Astrocyte (in vitro differentiated cells and primary cell): ENCODE measurements around the gene MAS1. TPM values are rescaled to one million over a fixed set of nuclear protein-coding genes. Genes with fewer than 3 reads are reported as not detected.

Experiments used
- DNase-seq: peaks from one replicate; pipeline ENCODE4 v3.0.0-alpha.2; 2010; ENCODE audit warnings: low read depth
- FAIRE-seq: peaks from 2 replicates; lab custom pipeline; 2011; peaks lifted over from hg19 to GRCh38; lab: Jason Lieb, UNC
- H2AFZ ChIP-seq: 2 replicates; pipeline ENCODE4 v1.6.0; 2012; ENCODE audit warnings: low read depth, low read length, inconsistent platforms
- H3K27ac ChIP-seq: 2 replicates; pipeline ENCODE4 v1.5.1; 2011; ENCODE audit warnings: low read depth, low read length, inconsistent platforms
- H3K27me3 ChIP-seq: 2 replicates; pipeline ENCODE4 v1.6.0; 2011; ENCODE audit warnings: low read length, inconsistent platforms; ENCODE audit not compliant: insufficient read depth
- H3K36me3 ChIP-seq: 2 replicates; pipeline ENCODE4 v1.5.1; 2011; ENCODE audit warnings: low read length, inconsistent platforms; ENCODE audit not compliant: insufficient read depth
- H3K4me1 ChIP-seq: 2 replicates; pipeline ENCODE4 v1.5.1; 2011; ENCODE audit warnings: low read length, inconsistent platforms; ENCODE audit not compliant: insufficient read depth
- H3K4me2 ChIP-seq: 2 replicates; pipeline ENCODE4 v1.6.0; 2012; ENCODE audit warnings: low read length, inconsistent platforms
- H3K4me3 ChIP-seq: 2 replicates; pipeline ENCODE4 v1.5.1; 2011; ENCODE audit warnings: low read depth, mild to moderate bottlenecking, low read length, inconsistent platforms; ENCODE audit not compliant: insufficient read depth
- H3K79me2 ChIP-seq: 2 replicates; pipeline ENCODE4 v1.6.0; 2012; ENCODE audit warnings: mild to moderate bottlenecking, low read length, inconsistent platforms; ENCODE audit not compliant: insufficient read depth
- H3K9ac ChIP-seq: 2 replicates; pipeline ENCODE4 v1.6.0; 2012; ENCODE audit warnings: mild to moderate bottlenecking, low read length, inconsistent platforms
- H3K9me3 ChIP-seq: 2 replicates; pipeline ENCODE4 v1.5.1; 2012; ENCODE audit warnings: low read depth, mild to moderate bottlenecking, low read length, inconsistent platforms; ENCODE audit not compliant: insufficient read depth
- H4K20me1 ChIP-seq: 2 replicates; pipeline ENCODE4 v1.6.0; 2012; ENCODE audit warnings: low read length, inconsistent platforms; ENCODE audit not compliant: insufficient read depth
- H3K27ac Mint-ChIP-seq: one replicate; pipeline ENCODE4 v1.8.0; 2021; ENCODE audit warnings: mild to moderate bottlenecking, mixed read lengths; ENCODE audit not compliant: unreplicated experiment
- H3K27me3 Mint-ChIP-seq: one replicate; pipeline ENCODE4 v1.8.0; 2021; ENCODE audit warnings: low read depth, mixed read lengths; ENCODE audit not compliant: unreplicated experiment
- H3K36me3 Mint-ChIP-seq: one replicate; pipeline ENCODE4 v1.8.0; 2021; ENCODE audit warnings: low read depth, mixed read lengths; ENCODE audit not compliant: unreplicated experiment
- H3K4me1 Mint-ChIP-seq: one replicate; pipeline ENCODE4 v1.8.0; 2021; ENCODE audit warnings: low read depth, mixed read lengths; ENCODE audit not compliant: unreplicated experiment
- H3K4me3 Mint-ChIP-seq: one replicate; pipeline ENCODE4 v1.8.0; 2021; ENCODE audit warnings: mild to moderate bottlenecking, moderate library complexity, mixed read lengths; ENCODE audit not compliant: unreplicated experiment
- H3K9me3 Mint-ChIP-seq: one replicate; pipeline ENCODE4 v1.8.0; 2021; ENCODE audit warnings: mild to moderate bottlenecking, mixed read lengths; ENCODE audit not compliant: unreplicated experiment
- CTCF ChIP-seq: IDR thresholded peaks from 2 replicates; pipeline ENCODE4 v1.5.1; 2011; ENCODE audit warnings: low read depth, mild to moderate bottlenecking, inconsistent platforms, low read length, moderate library complexity; ENCODE audit not compliant: insufficient read depth
- EZH2 ChIP-seq: IDR thresholded peaks from 2 replicates; pipeline ENCODE4 v1.6.1; 2012; ENCODE audit warnings: mild to moderate bottlenecking, low read length, inconsistent platforms; ENCODE audit not compliant: insufficient read depth
- total RNA-seq: library from RNA; stranded (reverse); gene quantifications from 2 replicates; pipeline ENCODE4 v1.2.1, GENCODE V29; 2021

MAS1 gene
- total RNA-seq, 1 donor from 2014 or later = not detected

- Histone ChIP-seq H3K79me2 (no peaks in the 10 kb centered on the region), H3K36me3 (no peaks in the 10 kb centered on the region), H3K4me2 (no peak overlapping the region), H3K4me1 (peaks cover 4% of the 10 kb centered on the region), H2AFZ (no peak overlapping the region), H3K27me3 (peaks cover 30% of the 10 kb centered on the region), H3K4me3 (no peak overlapping the region), H3K9ac (no peak overlapping the region), H4K20me1 (no peaks in the 10 kb centered on the region), H3K9me3 (peaks cover 4% of the 10 kb centered on the region), H3K27ac (no peak overlapping the region)
- Mint-ChIP-seq H3K36me3 (peaks cover 4% of the 10 kb centered on the region), H3K27ac (no peak overlapping the region), H3K9me3 (no peaks in the 10 kb centered on the region), H3K27me3 (peaks cover 32% of the 10 kb centered on the region), H3K4me1 (peaks cover 3% of the 10 kb centered on the region), H3K4me3 (no peak overlapping the region)
- no peak for FAIRE-seq
- no peak for TF ChIP-seq EZH2
- TF ChIP-seq CTCF = no peak
- DNase-seq = no peak
Observed at GRCh38 chr6:159894991-159895390, 4.2 kb downstream of the MAS1 start.

GRCh38 chr6:159897603-159898002 is 6.8 kb downstream of the MAS1 start:
- DNase-seq (no peak), FAIRE-seq (no peak)
- peaks cover 8% of the 10 kb centered on the region for H3K27me3 Mint-ChIP-seq
- no peak overlapping the region for H3K27ac ChIP-seq
- H3K4me3 Mint-ChIP-seq = no peak overlapping the region
- H3K36me3 Mint-ChIP-seq = peaks cover 4% of the 10 kb centered on the region
- H3K9me3 ChIP-seq = peaks cover 4% of the 10 kb centered on the region
- H3K36me3 ChIP-seq = no peaks in the 10 kb centered on the region
- H3K9ac ChIP-seq = no peak overlapping the region
- H3K9me3 Mint-ChIP-seq = no peaks in the 10 kb centered on the region
- peaks cover 11% of the 10 kb centered on the region for H3K4me1 Mint-ChIP-seq
- H2AFZ ChIP-seq = no peak overlapping the region
- H3K4me3 ChIP-seq = no peak overlapping the region
- H3K4me1 ChIP-seq = peaks cover 12% of the 10 kb centered on the region
- no peak overlapping the region for H3K27ac Mint-ChIP-seq
- no peaks in the 10 kb centered on the region for H3K79me2 ChIP-seq
- H4K20me1 ChIP-seq = no peaks in the 10 kb centered on the region
- TF ChIP-seq EZH2 (no peak), CTCF (no peak)
- peaks cover 6% of the 10 kb centered on the region for H3K27me3 ChIP-seq
- no peak overlapping the region for H3K4me2 ChIP-seq

GRCh38 chr6:159898519-159898918 is 7.7 kb downstream of the MAS1 start:
- Mint-ChIP-seq H3K36me3 (no peaks in the 10 kb centered on the region), H3K27ac (no peak overlapping the region), H3K4me3 (no peak overlapping the region), H3K4me1 (peaks cover 11% of the 10 kb centered on the region), H3K27me3 (no peaks in the 10 kb centered on the region), H3K9me3 (no peaks in the 10 kb centered on the region)
- no peak overlapping the region for H3K4me2 ChIP-seq
- no peak overlapping the region for H3K27ac ChIP-seq
- H3K4me1 ChIP-seq = peaks cover 12% of the 10 kb centered on the region
- no peak overlapping the region for H3K9ac ChIP-seq
- peaks cover 4% of the 10 kb centered on the region for H3K9me3 ChIP-seq
- DNase-seq (no peak), FAIRE-seq (no peak)
- no peaks in the 10 kb centered on the region for H4K20me1 ChIP-seq
- H3K36me3 ChIP-seq = no peaks in the 10 kb centered on the region
- H3K79me2 ChIP-seq = no peaks in the 10 kb centered on the region
- TF ChIP-seq EZH2 (no peak), CTCF (no peak)
- no peak overlapping the region for H2AFZ ChIP-seq
- H3K4me3 ChIP-seq = no peak overlapping the region
- peaks cover 2% of the 10 kb centered on the region for H3K27me3 ChIP-seq
